Mesothelial cell of epicardium (in vitro differentiated cells): ENCODE measurements around the gene APEH. TPM values are rescaled to one million over a fixed set of nuclear protein-coding genes. Genes with fewer than 3 reads are reported as not detected.

ENCODE experiments used
- DNase-seq, 2 experiments: peaks; one replicate each; pipeline ENCODE4 v3.0.0; 2021; ENCODE audit warnings: low spot score in 2 of 2; ENCODE audit not compliant: unreplicated experiment in 2 of 2
- H3K27ac Mint-ChIP-seq: 2 replicates; pipeline ENCODE4 v1.8.0; 2021; ENCODE audit warnings: mixed read lengths
- H3K27me3 Mint-ChIP-seq: 2 replicates; pipeline ENCODE4 v1.8.0; 2021; ENCODE audit warnings: low read depth, mixed read lengths
- H3K36me3 Mint-ChIP-seq: 2 replicates; pipeline ENCODE4 v1.8.0; 2021; ENCODE audit warnings: mixed read lengths
- H3K4me1 Mint-ChIP-seq: 2 replicates; pipeline ENCODE4 v1.8.0; 2021; ENCODE audit warnings: mixed read lengths
- H3K4me3 Mint-ChIP-seq: 2 replicates; pipeline ENCODE4 v1.8.0; 2021; ENCODE audit warnings: mild to moderate bottlenecking, moderate library complexity, mixed read lengths
- H3K9me3 Mint-ChIP-seq: 2 replicates; pipeline ENCODE4 v1.8.0; 2021; ENCODE audit warnings: mixed read lengths
- total RNA-seq: library from RNA; stranded (reverse); gene quantifications from 3 replicates; pipeline ENCODE4 v1.2.1, GENCODE V29; 2021
- TF ChIP-seq, protein P1 (sequence below): fragments of 200-600 bp; sonication (generic); IDR thresholded peaks from one replicate; pipeline ENCODE4 v1.5.0; 2021; ENCODE audit warnings: antibody characterized with exemption; ENCODE audit not compliant: unreplicated experiment

The APEH gene
- total RNA-seq, 1 donor from 2014 or later: 111 TPM

DNA sequence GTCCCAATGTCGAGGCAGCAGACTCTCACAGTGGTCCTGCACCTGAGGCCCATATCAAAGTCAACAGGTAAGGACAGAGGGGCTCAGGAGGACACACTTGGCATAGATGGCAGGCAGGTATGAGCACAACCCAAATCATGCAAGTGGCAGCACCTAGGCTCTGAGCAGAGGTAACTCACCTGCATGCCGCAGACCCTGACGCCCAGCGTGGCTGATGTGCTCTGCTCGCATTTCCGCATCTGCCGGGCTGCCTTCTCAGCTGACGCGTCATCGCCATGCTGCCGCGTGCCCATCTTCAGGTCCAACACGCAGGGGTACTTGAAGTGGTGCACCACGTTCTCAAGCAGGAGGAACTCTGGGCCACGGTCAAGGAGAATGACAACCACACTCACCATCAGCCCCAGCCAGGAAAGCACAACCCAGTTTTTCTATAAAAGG, 53.8 kb downstream of the APEH start:
- Mint-ChIP-seq H3K4me1 (peaks cover 7% of the 10 kb centered on the region), H3K27me3 (no peaks in the 10 kb centered on the region), H3K9me3 (no peaks in the 10 kb centered on the region), H3K4me3 (no peak overlapping the region), H3K36me3 (peaks cover 16% of the 10 kb centered on the region), H3K27ac (no peak overlapping the region)
- no peak for DNase-seq
- TF ChIP-seq, protein P1, sequence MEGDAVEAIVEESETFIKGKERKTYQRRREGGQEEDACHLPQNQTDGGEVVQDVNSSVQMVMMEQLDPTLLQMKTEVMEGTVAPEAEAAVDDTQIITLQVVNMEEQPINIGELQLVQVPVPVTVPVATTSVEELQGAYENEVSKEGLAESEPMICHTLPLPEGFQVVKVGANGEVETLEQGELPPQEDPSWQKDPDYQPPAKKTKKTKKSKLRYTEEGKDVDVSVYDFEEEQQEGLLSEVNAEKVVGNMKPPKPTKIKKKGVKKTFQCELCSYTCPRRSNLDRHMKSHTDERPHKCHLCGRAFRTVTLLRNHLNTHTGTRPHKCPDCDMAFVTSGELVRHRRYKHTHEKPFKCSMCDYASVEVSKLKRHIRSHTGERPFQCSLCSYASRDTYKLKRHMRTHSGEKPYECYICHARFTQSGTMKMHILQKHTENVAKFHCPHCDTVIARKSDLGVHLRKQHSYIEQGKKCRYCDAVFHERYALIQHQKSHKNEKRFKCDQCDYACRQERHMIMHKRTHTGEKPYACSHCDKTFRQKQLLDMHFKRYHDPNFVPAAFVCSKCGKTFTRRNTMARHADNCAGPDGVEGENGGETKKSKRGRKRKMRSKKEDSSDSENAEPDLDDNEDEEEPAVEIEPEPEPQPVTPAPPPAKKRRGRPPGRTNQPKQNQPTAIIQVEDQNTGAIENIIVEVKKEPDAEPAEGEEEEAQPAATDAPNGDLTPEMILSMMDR: no peak

DNA sequence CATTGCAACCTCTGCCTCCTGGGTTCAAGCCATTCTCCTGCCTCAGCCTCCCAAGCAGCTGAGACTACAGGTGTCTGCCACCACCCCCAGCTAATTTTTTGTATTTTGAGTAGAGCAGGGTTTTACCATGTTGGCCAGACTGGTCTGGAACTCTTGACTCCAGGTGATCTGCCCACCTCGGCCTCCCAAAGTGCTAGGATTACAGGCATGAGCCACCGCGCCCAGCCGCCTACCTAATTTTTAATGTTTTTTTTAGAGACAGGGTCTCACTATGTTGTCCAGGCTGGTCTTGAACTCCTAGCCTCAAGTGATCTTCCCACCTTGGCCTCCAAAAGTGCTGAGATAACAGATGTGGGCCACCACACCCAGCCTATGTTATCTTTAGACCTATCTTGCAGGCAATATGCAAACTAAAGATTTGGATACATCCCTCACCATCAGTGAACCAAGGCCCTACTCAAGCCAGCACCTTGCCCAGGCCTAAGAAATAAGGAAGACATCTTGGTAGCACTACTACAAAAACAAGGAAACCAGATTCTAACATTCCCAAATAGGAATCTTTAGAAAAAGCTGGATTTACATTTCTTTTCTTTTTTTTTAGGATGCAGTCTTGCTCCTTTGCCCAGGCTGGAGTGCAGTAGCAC, 55.9 kb downstream of the APEH start:
- H3K27me3 Mint-ChIP-seq: no peaks in the 10 kb centered on the region

DNA sequence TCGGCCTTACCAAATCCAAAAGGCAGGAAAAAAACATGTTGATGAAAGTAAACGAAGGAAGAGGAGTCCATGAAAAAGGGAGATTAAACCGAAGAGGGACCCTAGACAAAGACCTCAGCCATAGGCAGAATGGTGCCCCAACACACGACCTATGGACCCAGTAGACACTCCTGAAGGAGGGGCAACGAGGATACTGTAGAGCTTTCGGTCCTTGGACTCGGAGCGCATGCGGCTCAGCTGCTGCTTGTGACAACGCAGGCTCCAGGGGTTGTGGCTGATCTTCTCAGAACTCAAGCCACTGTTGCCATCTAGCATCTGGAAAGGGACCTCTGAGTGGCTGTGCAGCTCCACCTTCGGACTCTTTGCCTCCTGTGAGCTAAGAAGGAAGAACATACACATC, 58.4 kb downstream of the APEH start:
- Mint-ChIP-seq H3K4me3 (no peak overlapping the region), H3K9me3 (no peaks in the 10 kb centered on the region), H3K27ac (no peak overlapping the region), H3K27me3 (no peaks in the 10 kb centered on the region), H3K4me1 (no peaks in the 10 kb centered on the region), H3K36me3 (peaks cover 32% of the 10 kb centered on the region)
- TF ChIP-seq, protein P1: no peak
- no peak for DNase-seq

More for the DNA sequence above, 55.9 kb downstream of the APEH start:
- no peak overlapping the region for H3K4me3 Mint-ChIP-seq
- H3K9me3 Mint-ChIP-seq: no peaks in the 10 kb centered on the region
- TF ChIP-seq, protein P1: no peak
- no peaks in the 10 kb centered on the region for H3K4me1 Mint-ChIP-seq
- no peak for DNase-seq
- H3K36me3 Mint-ChIP-seq: peaks cover 23% of the 10 kb centered on the region
- H3K27ac Mint-ChIP-seq: no peak overlapping the region

DNA sequence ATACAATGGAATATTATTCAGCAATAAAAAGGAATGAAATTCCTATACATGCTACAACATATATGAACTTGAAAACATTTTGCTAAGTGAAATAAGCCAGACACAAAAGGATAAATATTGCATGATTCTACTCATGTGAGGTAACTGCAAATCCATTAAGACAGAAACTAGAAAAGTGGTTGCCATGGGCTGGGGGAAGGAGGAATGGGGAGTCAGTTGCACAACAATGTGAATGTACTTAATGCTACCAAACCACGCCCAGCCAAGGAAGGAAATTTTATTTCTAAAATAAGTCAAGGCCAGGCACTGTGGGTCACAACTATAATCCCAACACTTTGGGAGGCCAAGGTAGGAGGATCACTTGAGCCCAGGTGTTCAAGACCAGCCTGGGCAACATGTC, 59.4 kb downstream of the APEH start:
- Mint-ChIP-seq H3K9me3 (no peaks in the 10 kb centered on the region), H3K27me3 (no peaks in the 10 kb centered on the region), H3K4me3 (no peak overlapping the region), H3K27ac (no peak overlapping the region), H3K4me1 (no peaks in the 10 kb centered on the region), H3K36me3 (peaks cover 42% of the 10 kb centered on the region)
- TF ChIP-seq, protein P1: no peak
- no peak for DNase-seq

Other genes starting within 250 kb of the APEH start
- 29.3 to 34.4 TPM (median 31.9 TPM) in 3 replicates for gene NICN1, start 245.0 kb upstream of the APEH start, total RNA-seq
- 118 to 128 TPM (median 120 TPM) in 3 replicates for gene DAG1, start 204.1 kb upstream of the APEH start, total RNA-seq
- 0.67 to 0.75 TPM (median 0.69 TPM) in 3 replicates for gene BSN, start 119.9 kb upstream of the APEH start, total RNA-seq
- 101 to 109 TPM (median 103 TPM) in 3 replicates for gene MST1, start 15.1 kb downstream of the APEH start, total RNA-seq
- 57.3 to 59.2 TPM (median 57.5 TPM) in 3 replicates for gene RNF123, start 15.2 kb downstream of the APEH start, total RNA-seq
- 0.78 to 0.95 TPM in 2 of 3 replicates, not detected in the other for gene AMIGO3, start 45.3 kb downstream of the APEH start, total RNA-seq
- 32.3 to 33.9 TPM (median 32.7 TPM) in 3 replicates for gene GMPPB, start 49.6 kb downstream of the APEH start, total RNA-seq
- gene IP6K1, start 112.2 kb downstream of the APEH start, total RNA-seq: 41.7 to 46.4 TPM (median 46.4 TPM) in 3 replicates
- gene CDHR4, start 125.5 kb downstream of the APEH start, total RNA-seq: 0.27 to 0.42 TPM in 2 of 3 replicates, not detected in the other
- gene INKA1, start 128.9 kb downstream of the APEH start, total RNA-seq: 7.7 to 9.4 TPM (median 8.4 TPM) in 3 replicates
- gene UBA7, start 139.6 kb downstream of the APEH start, total RNA-seq: 133 to 144 TPM (median 139 TPM) in 3 replicates
- gene TRAIP, start 182.2 kb downstream of the APEH start, total RNA-seq: 10.4 to 15.0 TPM (median 10.6 TPM) in 3 replicates
- gene CAMKV, start 195.6 kb downstream of the APEH start, total RNA-seq: 0.14 to 0.58 TPM in 2 of 3 replicates, not detected in the other
- 3.8 to 7.0 TPM (median 4.3 TPM) in 3 replicates for gene MST1R, start 229.5 kb downstream of the APEH start, total RNA-seq